ENCODE data around the gene GALNT18.
"Not testable (repeated sequence)": the region's sequence is repeated elsewhere in the genome, so short reads cannot be mapped to it uniquely, and the experiment has no call there.

The GALNT18 gene

GRCh38 chr11:11458001-11458400, 163.8 kb downstream of the GALNT18 start:
- H3K4me1 ChIP-seq (ENCODE audit: control insufficient read depth in 2 of 2, insufficient read depth in 2 of 2, low read length in 2 of 2), result no peaks in the 10 kb centered on the region
- no peak overlapping the region for H3K9ac ChIP-seq (ENCODE audit: low read depth in 1 of 2, low read length in 2 of 2)
- no peaks in the 10 kb centered on the region for H3K36me3 ChIP-seq (ENCODE audit: control insufficient read depth in 2 of 2, insufficient read depth in 2 of 2, low read length in 2 of 2)
- no peak overlapping the region for H3K27ac ChIP-seq (ENCODE audit: low read depth in 2 of 2, low read length in 2 of 2)
- no peaks in the 10 kb centered on the region for H3K9me3 ChIP-seq (ENCODE audit: control insufficient read depth in 2 of 2, low read length in 2 of 2)
- no peak overlapping the region for H3K4me3 ChIP-seq (ENCODE audit: low read length in 2 of 2)
- no peaks in the 10 kb centered on the region for H3K27me3 ChIP-seq (ENCODE audit: control insufficient read depth in 2 of 2, insufficient read depth in 2 of 2, low read length in 2 of 2)

DNA sequence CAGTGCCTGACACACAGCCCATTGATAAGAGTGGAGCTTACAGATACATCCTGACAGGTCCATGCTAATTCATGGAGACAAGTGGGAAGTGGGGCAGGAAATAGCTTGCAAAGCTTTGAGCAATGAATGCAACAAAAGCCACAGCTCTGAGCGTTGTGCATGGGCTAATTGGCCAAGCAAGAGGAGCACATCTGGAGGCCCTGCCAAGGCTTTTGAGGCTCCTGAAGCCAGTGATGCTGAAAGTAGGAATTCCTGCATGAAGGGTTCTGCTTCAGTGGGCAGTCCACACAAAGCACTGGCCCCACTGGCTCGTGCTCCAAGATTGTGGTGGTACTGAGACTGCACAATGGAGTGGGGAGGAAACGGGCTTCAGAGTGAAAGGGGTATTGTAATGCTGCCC, 164.9 kb downstream of the GALNT18 start:
- Histone ChIP-seq H3K9me3 (ENCODE audit: control insufficient read depth in 2 of 2, low read length in 2 of 2) (no peaks in the 10 kb centered on the region), H3K9ac (ENCODE audit: low read depth in 1 of 2, low read length in 2 of 2) (no peak overlapping the region), H3K27ac (ENCODE audit: low read depth in 2 of 2, low read length in 2 of 2) (no peak overlapping the region), H3K36me3 (ENCODE audit: control insufficient read depth in 2 of 2, insufficient read depth in 2 of 2, low read length in 2 of 2) (no peaks in the 10 kb centered on the region), H3K27me3 (ENCODE audit: control insufficient read depth in 2 of 2, insufficient read depth in 2 of 2, low read length in 2 of 2) (no peaks in the 10 kb centered on the region), H3K4me1 (ENCODE audit: control insufficient read depth in 2 of 2, insufficient read depth in 2 of 2, low read length in 2 of 2) (no peaks in the 10 kb centered on the region), H3K4me3 (ENCODE audit: low read length in 2 of 2) (no peak overlapping the region)

DNA sequence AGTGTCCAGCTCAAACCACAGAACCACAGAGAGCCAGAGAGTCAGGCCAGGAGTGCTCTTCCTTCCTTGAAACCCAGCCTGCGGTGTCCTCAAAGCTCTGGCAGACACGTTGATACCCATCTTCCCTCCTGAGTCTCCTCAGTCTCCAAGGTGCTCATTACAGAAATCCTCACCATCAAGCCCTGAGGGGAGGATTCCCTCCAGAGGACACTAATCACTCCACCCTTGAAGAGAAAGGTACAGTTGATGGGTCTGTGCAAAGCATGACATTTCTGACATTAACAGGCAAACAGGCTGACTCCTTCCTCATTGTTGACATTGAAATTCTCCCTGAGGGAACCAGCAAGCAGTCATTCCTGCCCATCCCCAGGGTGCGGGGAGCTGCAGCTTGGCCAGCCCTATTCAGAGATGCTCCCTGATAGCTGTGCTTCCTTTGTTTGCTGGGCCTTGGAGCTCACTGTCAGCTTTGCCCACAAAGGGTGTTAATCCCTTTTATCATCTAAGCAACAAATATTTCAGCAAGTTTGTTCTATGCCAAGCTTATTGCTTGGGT, 167.1 kb downstream of the GALNT18 start:
- no peaks in the 10 kb centered on the region for H3K36me3 ChIP-seq (ENCODE audit: control insufficient read depth in 2 of 2, insufficient read depth in 2 of 2, low read length in 2 of 2)
- H3K27ac ChIP-seq (ENCODE audit: low read depth in 2 of 2, low read length in 2 of 2), result no peak overlapping the region
- H3K4me3 ChIP-seq (ENCODE audit: low read length in 2 of 2), result no peak overlapping the region
- no peaks in the 10 kb centered on the region for H3K9me3 ChIP-seq (ENCODE audit: control insufficient read depth in 2 of 2, low read length in 2 of 2)
- no peaks in the 10 kb centered on the region for H3K27me3 ChIP-seq (ENCODE audit: control insufficient read depth in 2 of 2, insufficient read depth in 2 of 2, low read length in 2 of 2)
- H3K9ac ChIP-seq (ENCODE audit: low read depth in 1 of 2, low read length in 2 of 2), result no peak overlapping the region
- H3K4me1 ChIP-seq (ENCODE audit: control insufficient read depth in 2 of 2, insufficient read depth in 2 of 2, low read length in 2 of 2), result peaks cover 0 to 4% of the 10 kb centered on the region in 2 donors

DNA sequence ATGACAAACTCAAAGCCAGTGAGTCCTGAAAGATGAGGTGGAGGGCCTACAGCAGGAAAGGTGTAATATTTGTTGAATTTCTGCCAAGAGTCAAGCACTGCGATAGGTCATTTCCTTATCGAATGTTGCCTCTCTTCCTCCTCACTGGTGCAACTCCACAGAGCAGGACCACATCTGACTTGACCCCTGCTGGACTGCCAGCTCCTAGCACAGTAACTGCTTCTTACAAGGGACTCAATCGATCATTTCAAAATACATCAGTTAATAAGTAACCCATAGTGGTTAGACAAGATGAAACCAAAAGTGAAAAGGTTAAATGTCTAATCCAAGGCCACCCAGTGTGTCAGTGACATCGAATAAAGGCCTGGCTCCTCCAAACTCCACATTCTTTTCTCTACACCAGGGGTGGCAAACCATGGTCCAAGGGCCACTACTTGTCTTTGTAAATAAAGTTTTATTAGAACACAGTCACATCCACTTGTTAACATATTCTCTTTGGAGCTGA, 170.3 kb downstream of the GALNT18 start:
- H3K27ac ChIP-seq (ENCODE audit: low read depth in 2 of 2, low read length in 2 of 2), result no peak overlapping the region
- peaks cover 0 to 4% of the 10 kb centered on the region in 2 donors for H3K4me1 ChIP-seq (ENCODE audit: control insufficient read depth in 2 of 2, insufficient read depth in 2 of 2, low read length in 2 of 2)
- no peaks in the 10 kb centered on the region for H3K27me3 ChIP-seq (ENCODE audit: control insufficient read depth in 2 of 2, insufficient read depth in 2 of 2, low read length in 2 of 2)
- no peak overlapping the region for H3K9ac ChIP-seq (ENCODE audit: low read depth in 1 of 2, low read length in 2 of 2)
- no peaks in the 10 kb centered on the region for H3K36me3 ChIP-seq (ENCODE audit: control insufficient read depth in 2 of 2, insufficient read depth in 2 of 2, low read length in 2 of 2)
- no peak overlapping the region for H3K4me3 ChIP-seq (ENCODE audit: low read length in 2 of 2)
- no peaks in the 10 kb centered on the region for H3K9me3 ChIP-seq (ENCODE audit: control insufficient read depth in 2 of 2, low read length in 2 of 2)

GRCh38 chr11:11450744-11451362, 171.0 kb downstream of the GALNT18 start:
- no peaks in the 10 kb centered on the region for H3K27me3 ChIP-seq (ENCODE audit: control insufficient read depth in 2 of 2, insufficient read depth in 2 of 2, low read length in 2 of 2)
- H3K4me1 ChIP-seq (ENCODE audit: control insufficient read depth in 2 of 2, insufficient read depth in 2 of 2, low read length in 2 of 2), result peaks cover 0 to 4% of the 10 kb centered on the region in 2 donors
- no peak overlapping the region for H3K27ac ChIP-seq (ENCODE audit: low read depth in 2 of 2, low read length in 2 of 2)
- no peak overlapping the region for H3K4me3 ChIP-seq (ENCODE audit: low read length in 2 of 2)
- H3K36me3 ChIP-seq (ENCODE audit: control insufficient read depth in 2 of 2, insufficient read depth in 2 of 2, low read length in 2 of 2), result no peaks in the 10 kb centered on the region
- H3K9me3 ChIP-seq (ENCODE audit: control insufficient read depth in 2 of 2, low read length in 2 of 2), result no peaks in the 10 kb centered on the region
- H3K9ac ChIP-seq (ENCODE audit: low read depth in 1 of 2, low read length in 2 of 2), result no peak overlapping the region

GRCh38 chr11:11449327-11449726, 172.5 kb downstream of the GALNT18 start:
- Histone ChIP-seq H3K4me3 (ENCODE audit: low read length in 2 of 2) (no peak overlapping the region), H3K4me1 (ENCODE audit: control insufficient read depth in 2 of 2, insufficient read depth in 2 of 2, low read length in 2 of 2) (peaks cover 0 to 4% of the 10 kb centered on the region in 2 donors), H3K27me3 (ENCODE audit: control insufficient read depth in 2 of 2, insufficient read depth in 2 of 2, low read length in 2 of 2) (no peaks in the 10 kb centered on the region), H3K27ac (ENCODE audit: low read depth in 2 of 2, low read length in 2 of 2) (no peak overlapping the region), H3K9ac (ENCODE audit: low read depth in 1 of 2, low read length in 2 of 2) (no peak overlapping the region), H3K36me3 (ENCODE audit: control insufficient read depth in 2 of 2, insufficient read depth in 2 of 2, low read length in 2 of 2) (no peaks in the 10 kb centered on the region), H3K9me3 (ENCODE audit: control insufficient read depth in 2 of 2, low read length in 2 of 2) (no peaks in the 10 kb centered on the region)

DNA sequence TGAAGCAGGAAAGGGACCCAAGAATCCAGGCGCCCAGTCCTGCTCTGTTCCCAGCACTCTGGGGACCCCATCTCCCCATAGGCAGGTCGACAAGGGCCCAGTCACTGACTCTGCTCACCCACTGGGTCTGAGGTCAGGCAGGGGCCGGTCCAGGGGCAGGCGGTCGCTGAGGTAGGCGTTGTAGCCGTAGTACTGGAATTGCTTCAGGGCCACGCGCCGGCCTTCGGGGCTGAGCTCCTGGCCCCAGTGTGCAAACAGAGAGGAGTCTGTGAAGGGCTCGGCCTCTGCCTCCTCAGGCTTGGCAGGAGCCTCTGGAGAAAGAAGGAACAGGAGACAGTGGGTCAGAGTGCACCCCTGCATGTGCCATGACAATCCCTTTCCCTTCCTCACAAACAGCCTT, 173.2 kb downstream of the GALNT18 start:
- Histone ChIP-seq H3K36me3 (ENCODE audit: control insufficient read depth in 2 of 2, insufficient read depth in 2 of 2, low read length in 2 of 2) (no peaks in the 10 kb centered on the region), H3K27ac (ENCODE audit: low read depth in 2 of 2, low read length in 2 of 2) (no peak overlapping the region), H3K9ac (ENCODE audit: low read depth in 1 of 2, low read length in 2 of 2) (no peak overlapping the region), H3K27me3 (ENCODE audit: control insufficient read depth in 2 of 2, insufficient read depth in 2 of 2, low read length in 2 of 2) (no peaks in the 10 kb centered on the region), H3K4me3 (ENCODE audit: low read length in 2 of 2) (no peak overlapping the region), H3K4me1 (ENCODE audit: control insufficient read depth in 2 of 2, insufficient read depth in 2 of 2, low read length in 2 of 2) (peaks cover 0 to 4% of the 10 kb centered on the region in 2 donors), H3K9me3 (ENCODE audit: control insufficient read depth in 2 of 2, low read length in 2 of 2) (no peaks in the 10 kb centered on the region)

GRCh38 chr11:11447601-11448000, 174.2 kb downstream of the GALNT18 start:
- H3K4me1 ChIP-seq (ENCODE audit: control insufficient read depth in 2 of 2, insufficient read depth in 2 of 2, low read length in 2 of 2); H3K4me3 ChIP-seq (ENCODE audit: low read length in 2 of 2); H3K9ac ChIP-seq (ENCODE audit: low read depth in 1 of 2, low read length in 2 of 2); H3K9me3 ChIP-seq (ENCODE audit: control insufficient read depth in 2 of 2, low read length in 2 of 2); H3K27ac ChIP-seq (ENCODE audit: low read depth in 2 of 2, low read length in 2 of 2); H3K36me3 ChIP-seq (ENCODE audit: control insufficient read depth in 2 of 2, insufficient read depth in 2 of 2, low read length in 2 of 2); H3K27me3 ChIP-seq (ENCODE audit: control insufficient read depth in 2 of 2, insufficient read depth in 2 of 2, low read length in 2 of 2): not testable (repeated sequence)

GRCh38 chr11:11446967-11447366, 174.8 kb downstream of the GALNT18 start:
- H3K27ac ChIP-seq (ENCODE audit: low read depth in 2 of 2, low read length in 2 of 2), result no peak overlapping the region
- H3K27me3 ChIP-seq (ENCODE audit: control insufficient read depth in 2 of 2, insufficient read depth in 2 of 2, low read length in 2 of 2), result no peaks in the 10 kb centered on the region
- no peaks in the 10 kb centered on the region for H3K36me3 ChIP-seq (ENCODE audit: control insufficient read depth in 2 of 2, insufficient read depth in 2 of 2, low read length in 2 of 2)
- H3K4me3 ChIP-seq (ENCODE audit: low read length in 2 of 2), result no peak overlapping the region
- H3K4me1 ChIP-seq (ENCODE audit: control insufficient read depth in 2 of 2, insufficient read depth in 2 of 2, low read length in 2 of 2), result peaks cover 0 to 4% of the 10 kb centered on the region in 2 donors
- H3K9me3 ChIP-seq (ENCODE audit: control insufficient read depth in 2 of 2, low read length in 2 of 2), result no peaks in the 10 kb centered on the region
- no peak overlapping the region for H3K9ac ChIP-seq (ENCODE audit: low read depth in 1 of 2, low read length in 2 of 2)

- Histone ChIP-seq H3K4me3 (ENCODE audit: low read length in 2 of 2) (no peak overlapping the region), H3K9me3 (ENCODE audit: control insufficient read depth in 2 of 2, low read length in 2 of 2) (no peaks in the 10 kb centered on the region), H3K36me3 (ENCODE audit: control insufficient read depth in 2 of 2, insufficient read depth in 2 of 2, low read length in 2 of 2) (no peaks in the 10 kb centered on the region), H3K4me1 (ENCODE audit: control insufficient read depth in 2 of 2, insufficient read depth in 2 of 2, low read length in 2 of 2) (peaks cover 0 to 4% of the 10 kb centered on the region in 2 donors), H3K27me3 (ENCODE audit: control insufficient read depth in 2 of 2, insufficient read depth in 2 of 2, low read length in 2 of 2) (no peaks in the 10 kb centered on the region), H3K27ac (ENCODE audit: low read depth in 2 of 2, low read length in 2 of 2) (no peak overlapping the region), H3K9ac (ENCODE audit: low read depth in 1 of 2, low read length in 2 of 2) (no peak overlapping the region)
Observed at GRCh38 chr11:11446564-11446963, 175.2 kb downstream of the GALNT18 start.

Measured in mucosa of rectum (tissue), 2 donors.